Testis (tissue), 3 donors: ENCODE measurements around the gene SMOC2. TPM values are rescaled to one million over a fixed set of nuclear protein-coding genes. Genes with fewer than 3 reads are reported as not detected.
"Not testable (repeated sequence)": the region's sequence is repeated elsewhere in the genome, so short reads cannot be mapped to it uniquely, and the experiment has no call there.

Experiments used
- DNase-seq: peaks from one replicate; pipeline ENCODE4 v3.0.0-alpha.2; 2019
- H3K27ac ChIP-seq, 2 donors: fragments of 200-600 bp; sonication (generic); one replicate each; pipeline ENCODE4 v1.5.1; 2019
- H3K27me3 ChIP-seq: fragments of 200-600 bp; sonication (generic); one replicate; pipeline ENCODE4 v1.5.1; 2019
- H3K36me3 ChIP-seq: fragments of 200-600 bp; sonication (generic); one replicate; pipeline ENCODE4 v1.5.1; 2017; ENCODE audit warnings: low read depth; ENCODE audit errors: missing control alignments
- H3K4me1 ChIP-seq: fragments of 200-600 bp; sonication (generic); one replicate; pipeline ENCODE4 v1.5.1; 2019
- H3K4me3 ChIP-seq, 2 donors: fragments of 200-600 bp; sonication (generic); one replicate each; pipeline ENCODE4 v1.5.1; 2017 to 2019
- H3K9me3 ChIP-seq: fragments of 200-600 bp; sonication (generic); one replicate; pipeline ENCODE4 v1.5.1; 2017
- POLR2A ChIP-seq: fragments of 450-650 bp; IDR thresholded peaks from one replicate; pipeline ENCODE4 v1.6.1; 2017; ENCODE audit warnings: antibody characterized with exemption, mild to moderate bottlenecking, moderate library complexity
- WGBS, 2 donors: methylation state at CpG; one replicate each; pipeline ENCODE4 v1.1.5; 2018; 5-methylcytosine and 5-hydroxymethylcytosine counted together
- intact Hi-C: fragments of 100-400 bp; cut with DNase I; formaldehyde crosslinking; loops from one replicate; pipeline ENCODE4 v1.15.1; 2023; ENCODE audit warnings: low total_unique reads
- polyA plus RNA-seq: library from polyadenylated mRNA; stranded (reverse); fragments of 350-450 nt; fragmentation: Illumina TruSeq; extraction: RNeasy Lipid Tissue Mini Kit (QIAGEN cat#74804); gene quantifications from one replicate; pipeline ENCODE4 v1.2.3, GENCODE V29; 2014; ENCODE audit warnings: low read depth, low replicate concordance; ENCODE audit not compliant: insufficient read depth
- total RNA-seq, 2 donors: library from RNA; depleted of rRNA; stranded (reverse); fragments of >200 nt; gene quantifications; one replicate each; pipeline ENCODE4 v1.2.3, GENCODE V29; 2016
- TF ChIP-seq, protein P1 (sequence below), 3 experiments: fragments of 450-650 bp in 2 of 3; fragments of 200-600 bp in 1 of 3; sonication (generic) in 1 of 3; IDR thresholded peaks; one replicate each; pipeline ENCODE4 v1.5.1; 2016 to 2019; ENCODE audit warnings: antibody characterized with exemption in 3 of 3, mild to moderate bottlenecking in 2 of 3, moderate library complexity in 1 of 3

The SMOC2 gene
- total and polyA plus RNA-seq, 3 donors from 2014 or later, result 78.4 to 140 (median 110) TPM

DNA sequence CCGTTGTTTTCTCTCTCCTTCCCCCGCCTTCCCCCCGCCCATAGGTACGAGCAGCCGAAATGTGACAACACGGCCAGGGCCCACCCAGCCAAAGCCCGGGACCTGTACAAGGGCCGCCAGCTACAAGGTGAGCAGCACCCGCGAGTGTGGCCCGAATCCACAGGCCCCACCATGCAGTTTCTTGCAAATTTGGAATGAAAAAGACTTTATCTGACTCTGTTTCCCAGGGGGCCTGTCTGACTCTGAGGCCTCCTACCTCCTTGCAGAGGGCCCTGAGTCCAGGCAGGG, 167.1 kb downstream of the SMOC2 start:
- no peaks in the 10 kb centered on the region for H3K9me3 ChIP-seq
- no peaks in the 10 kb centered on the region for H3K27me3 ChIP-seq
- H3K4me1 ChIP-seq, result no peaks in the 10 kb centered on the region
- no peaks in the 10 kb centered on the region for H3K36me3 ChIP-seq
- WGBS, 2 donors, result 79 to 81% methylated on average over 11 of the region's 11 CpGs
- H3K4me3 ChIP-seq, result no peak overlapping the region
- intact Hi-C loops, result no loop called here
- H3K27ac ChIP-seq, result no peak overlapping the region
- no peak for DNase-seq
- TF ChIP-seq, protein P1, sequence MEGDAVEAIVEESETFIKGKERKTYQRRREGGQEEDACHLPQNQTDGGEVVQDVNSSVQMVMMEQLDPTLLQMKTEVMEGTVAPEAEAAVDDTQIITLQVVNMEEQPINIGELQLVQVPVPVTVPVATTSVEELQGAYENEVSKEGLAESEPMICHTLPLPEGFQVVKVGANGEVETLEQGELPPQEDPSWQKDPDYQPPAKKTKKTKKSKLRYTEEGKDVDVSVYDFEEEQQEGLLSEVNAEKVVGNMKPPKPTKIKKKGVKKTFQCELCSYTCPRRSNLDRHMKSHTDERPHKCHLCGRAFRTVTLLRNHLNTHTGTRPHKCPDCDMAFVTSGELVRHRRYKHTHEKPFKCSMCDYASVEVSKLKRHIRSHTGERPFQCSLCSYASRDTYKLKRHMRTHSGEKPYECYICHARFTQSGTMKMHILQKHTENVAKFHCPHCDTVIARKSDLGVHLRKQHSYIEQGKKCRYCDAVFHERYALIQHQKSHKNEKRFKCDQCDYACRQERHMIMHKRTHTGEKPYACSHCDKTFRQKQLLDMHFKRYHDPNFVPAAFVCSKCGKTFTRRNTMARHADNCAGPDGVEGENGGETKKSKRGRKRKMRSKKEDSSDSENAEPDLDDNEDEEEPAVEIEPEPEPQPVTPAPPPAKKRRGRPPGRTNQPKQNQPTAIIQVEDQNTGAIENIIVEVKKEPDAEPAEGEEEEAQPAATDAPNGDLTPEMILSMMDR (IDR thresholded peaks at IDR 0.05), result no peak
- no peak for TF ChIP-seq POLR2A

DNA sequence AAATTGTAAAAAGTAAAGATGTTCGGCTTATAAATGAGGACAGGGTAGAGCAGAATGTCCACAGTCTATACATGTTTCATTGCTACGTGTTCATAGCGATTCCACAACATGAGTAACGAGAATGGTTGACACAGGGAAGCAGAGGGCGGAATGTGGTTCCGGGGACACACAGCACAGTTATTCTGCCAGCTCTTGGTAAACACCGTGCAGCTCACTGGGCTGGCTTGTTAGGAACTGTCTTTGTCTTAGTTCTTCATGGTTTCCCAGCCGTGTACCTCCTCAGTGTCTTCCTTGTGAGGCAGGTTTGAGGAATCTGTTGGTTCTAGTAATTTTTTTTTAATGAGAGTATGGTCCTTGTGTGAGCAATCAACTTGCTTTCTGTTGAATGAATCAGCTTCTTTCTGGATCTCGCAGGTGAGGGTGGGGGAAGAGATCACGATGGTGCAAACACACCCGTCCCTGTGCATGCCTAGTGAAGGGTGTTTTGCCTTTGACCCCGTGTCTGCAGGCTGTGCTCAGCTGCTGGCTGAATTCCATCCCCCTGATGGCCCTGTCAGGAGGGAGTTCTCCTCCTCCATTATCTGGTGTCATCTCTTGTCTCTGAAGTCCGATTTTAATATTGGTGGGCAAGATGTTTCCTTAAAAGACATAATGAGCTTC, 168.2 kb downstream of the SMOC2 start:
- DNase-seq, result no peak

DNA sequence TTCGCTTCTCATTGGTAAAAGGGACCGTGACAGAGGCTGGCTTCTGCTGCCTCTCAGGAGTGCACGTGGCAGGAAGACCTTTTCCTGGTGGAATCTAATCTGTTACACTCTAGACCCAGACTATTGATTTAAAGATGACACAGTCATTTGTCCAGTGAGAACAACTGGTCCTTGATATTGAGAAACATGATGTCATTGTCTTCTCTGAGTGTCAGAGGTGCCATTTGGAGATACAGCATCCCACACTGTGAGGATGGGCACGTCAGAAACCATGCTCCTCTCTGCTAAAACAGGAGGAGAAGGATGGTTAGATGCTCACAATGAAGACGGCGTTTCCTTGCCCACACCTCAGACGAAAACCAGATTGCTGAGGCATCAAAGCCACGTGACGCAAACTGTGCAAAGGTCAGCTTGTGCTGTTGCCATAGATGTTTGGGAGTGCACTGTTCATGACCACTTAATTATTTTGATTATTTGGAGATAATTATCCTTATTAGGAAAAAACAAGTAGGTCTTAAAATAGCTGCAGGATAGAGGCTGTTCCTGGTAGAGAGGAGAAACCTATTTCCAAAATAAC, 169.0 kb downstream of the SMOC2 start:
- H3K36me3 ChIP-seq, result no peaks in the 10 kb centered on the region
- H3K4me3 ChIP-seq, result no peak overlapping the region
- H3K9me3 ChIP-seq, result no peaks in the 10 kb centered on the region
- intact Hi-C loops, result no loop called here
- H3K27me3 ChIP-seq, result no peaks in the 10 kb centered on the region
- TF ChIP-seq POLR2A, result no peak
- TF ChIP-seq, protein P1 (IDR thresholded peaks at IDR 0.05), result no peak
- 64 to 72% methylated on average over 9 of the region's 9 CpGs for WGBS, 2 donors
- DNase-seq, result no peak
- peak overlapping the region in 1 of 2 donors; percentile 48 for H3K27ac ChIP-seq
- no peaks in the 10 kb centered on the region for H3K4me1 ChIP-seq

More for the DNA sequence above, 168.2 kb downstream of the SMOC2 start:
- Histone ChIP-seq H3K4me3 (no peak overlapping the region), H3K27ac (peak overlapping the region in 1 of 2 donors; percentile 2), H3K27me3 (no peaks in the 10 kb centered on the region), H3K4me1 (no peaks in the 10 kb centered on the region), H3K9me3 (no peaks in the 10 kb centered on the region), H3K36me3 (no peaks in the 10 kb centered on the region)
- intact Hi-C loops, result no loop called here
- no peak for TF ChIP-seq POLR2A
- TF ChIP-seq, protein P1 (IDR thresholded peaks at IDR 0.05), result no peak
- WGBS, 2 donors, result 77 to 79% methylated on average over 13 of the region's 13 CpGs

DNA sequence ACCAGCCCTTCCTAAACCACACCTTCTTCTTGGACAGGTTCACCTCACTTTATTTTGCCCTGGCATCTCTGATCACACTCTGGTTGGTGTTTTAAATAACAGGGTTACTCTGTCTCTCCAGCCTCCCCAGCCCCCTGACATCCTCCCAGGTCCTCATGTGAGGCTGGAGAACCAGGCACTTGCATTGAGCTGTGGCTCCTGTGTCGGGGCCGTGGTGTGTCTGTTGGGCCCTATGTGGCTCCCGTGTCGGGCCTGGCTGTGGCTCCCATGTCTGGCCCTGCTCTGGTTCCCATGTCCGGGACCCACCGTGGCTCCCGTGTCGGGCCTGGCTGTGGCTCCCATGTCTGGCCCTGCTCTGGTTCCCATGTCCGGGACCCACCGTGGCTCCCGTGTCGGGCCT, 170.0 kb downstream of the SMOC2 start:
- H3K27me3 ChIP-seq, DNase-seq, H3K4me1 ChIP-seq, H3K9me3 ChIP-seq, H3K36me3 ChIP-seq, intact Hi-C loops, H3K4me3 ChIP-seq: not testable (repeated sequence)
- peak overlapping the region in 1 of 2 donors; percentile 48 for H3K27ac ChIP-seq
- WGBS, 2 donors, result 98 to 100% methylated on average over 1 to 5 of the region's 12 CpGs

DNA sequence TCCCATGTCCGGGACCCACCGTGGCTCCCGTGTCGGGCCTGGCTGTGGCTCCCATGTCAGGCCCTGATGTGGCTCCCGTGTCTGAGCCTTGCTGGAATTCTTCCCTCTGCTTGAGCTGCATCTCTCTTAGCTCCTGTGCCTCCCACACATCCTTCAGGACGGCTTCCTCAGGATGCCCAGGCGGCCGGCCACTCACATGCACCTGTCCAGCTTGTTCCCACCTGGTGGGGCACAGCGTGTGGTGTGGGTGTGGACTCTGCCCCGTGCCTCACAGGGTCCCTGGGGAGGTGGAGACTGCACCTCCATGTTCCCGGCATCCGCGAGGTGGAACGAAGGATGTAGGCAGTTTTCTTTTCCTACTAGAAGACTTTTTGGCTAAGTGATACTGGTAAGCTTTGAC, 170.7 kb downstream of the SMOC2 start:
- H3K4me3 ChIP-seq, result no peak overlapping the region
- H3K27me3 ChIP-seq, result no peaks in the 10 kb centered on the region
- DNase-seq, result no peak
- intact Hi-C loops, result no loop called here
- no peak overlapping the region for H3K27ac ChIP-seq
- H3K36me3 ChIP-seq, result no peaks in the 10 kb centered on the region
- TF ChIP-seq, protein P1 (IDR thresholded peaks at IDR 0.05), result no peak
- TF ChIP-seq POLR2A, result no peak
- no peaks in the 10 kb centered on the region for H3K9me3 ChIP-seq
- WGBS, 2 donors, result 88 to 95% methylated on average over 5 to 13 of the region's 14 CpGs
- no peaks in the 10 kb centered on the region for H3K4me1 ChIP-seq
